Heart right ventricle (tissue), 16 donors: ENCODE data around the gene ERMARD. TPM values are rescaled to one million over a fixed set of nuclear protein-coding genes. Genes with fewer than 3 reads are reported as not detected.

Experiments
- ATAC-seq, 8 donors: fragments of 200-7000 bp; cut with Tn5 transposase; one replicate each; pipeline ENCODE4 v1.9.1; 2020; ENCODE audit warnings: mild to moderate bottlenecking in 8 of 8, moderate library complexity in 8 of 8, moderate number of reproducible peaks in 1 of 8
- DNase-seq, 2 donors: peaks; one replicate each; pipeline ENCODE4 v3.0.0-alpha.2; 2020
- H3K27ac ChIP-seq, 10 donors: fragments of 200-600 bp; sonication (generic) in 2 of 10; one replicate each; pipeline versions ENCODE4 v1.5.0 to v1.8.0; 2020 to 2022; ENCODE audit warnings: mild to moderate bottlenecking in 3 of 10
- H3K27me3 ChIP-seq, 7 donors: fragments of 200-600 bp; one replicate each; pipeline ENCODE4 v1.8.0; 2021 to 2022; ENCODE audit warnings: mild to moderate bottlenecking in 2 of 7
- H3K36me3 ChIP-seq, 9 donors: fragments of 200-600 bp; sonication (generic) in 1 of 9; one replicate each; pipeline versions ENCODE4 v1.5.0 to v1.8.0; 2020 to 2022; ENCODE audit warnings: mild to moderate bottlenecking in 2 of 9
- H3K4me1 ChIP-seq, 9 donors: fragments of 200-600 bp; sonication (generic) in 1 of 9; one replicate each; pipeline versions ENCODE4 v1.5.0 to v1.8.0; 2020 to 2022; ENCODE audit warnings: mild to moderate bottlenecking in 4 of 9
- H3K4me3 ChIP-seq, 10 donors: fragments of 200-600 bp; sonication (generic) in 2 of 10; one replicate each; pipeline versions ENCODE4 v1.5.0 to v1.8.0; 2020 to 2022; ENCODE audit warnings: mild to moderate bottlenecking in 7 of 10, moderate library complexity in 2 of 10
- H3K9me3 ChIP-seq, 11 donors: fragments of 200-600 bp in 10 of 11; sonication (generic) in 2 of 11; one replicate each; pipeline versions ENCODE4 v1.5.0 to v1.8.0; 2013 to 2022; ENCODE audit warnings: mild to moderate bottlenecking in 2 of 11, control low read depth in 1 of 11, moderate library complexity in 1 of 11
- CTCF ChIP-seq, 9 donors: fragments of 200-600 bp; sonication (generic) in 2 of 9; IDR thresholded peaks; one replicate each; pipeline versions ENCODE4 v1.5.0 to v1.8.0; 2021 to 2022; ENCODE audit warnings: antibody characterized with exemption in 9 of 9, mild to moderate bottlenecking in 5 of 9, moderate library complexity in 1 of 9
- WGBS, 2 donors: extraction: QIAGEN DNeasy Blood & Tissue Kit; methylation state at CpG; one replicate each; pipeline ENCODE4 v1.1.7; 2013; ENCODE audit warnings: inconsistent platforms in 1 of 2; 5-methylcytosine and 5-hydroxymethylcytosine counted together
- intact Hi-C, 10 donors: fragments of 100-400 bp; cut with DNase I; formaldehyde crosslinking; loops; one replicate each; pipeline versions ENCODE4 v1.11.1 to v1.14.2; 2022
- polyA plus RNA-seq, 2 donors: library from polyadenylated mRNA; stranded (reverse); fragments of 200-250 nt; gene quantifications; one replicate each; pipeline ENCODE4 v1.2.3, GENCODE V29; 2013
- total RNA-seq, 10 donors: library from RNA; stranded (reverse); fragmentation: NEBNext Ultra II Directional in 3 of 10; extraction: Animal tissue kit (Norgen Biotek cat#: 25700) in 3 of 10; gene quantifications; one replicate each; pipeline versions ENCODE4 v1.2.1 to v1.2.4, GENCODE V29; 2021 to 2023
- donor health status: Arrhythmogenic right ventricular cardiomyopathy.
- donor health status: ischemic (EF 13 %, LVEDD 7.1; RV severe dilation, severe dysfunction).
- donor health status: healthy with polysubstance abuse.
- donor health status: DM: no; HTN: yes; CAD: no.
- donor health status: DM: no; HTN: no; CAD: no.
- donor health status: ischemic (EF 25% LVEDD 6.9; RV normal size, moderate dysfunction).
- donor health status: ischemic (EF 25% LVEDD 5.7; RV mildly dilated, moderate dysfunction).
- donor health status: healthy.
- donor health status: DM: yes; HTN: yes; CAD: no.
- donor health status: Ischemic cardiomyopathy.
- donor health status: ischemic (EF 35%, LVEDD 5.7; RV mildly dilated, moderate dysfunction).
- donor health status: nonischemic (EF 11% LVEDD 7.7; RV severe dilation, severe dysfunction).
- donor health status: DM: yes; HTN: yes; CAD: no.
- donor health status: PGD.
- donor health status: ischemic (EF 29% LVEDD 5.4; RV normal size, mild dysfunction).
- donor health status: nonischemic (EF 23%, LVEDD 6.1; RV moderate dilation, normal function).

The ERMARD gene
- total and polyA plus RNA-seq, 12 donors = 7.5 to 38.5 (median 10.0) TPM

DNA sequence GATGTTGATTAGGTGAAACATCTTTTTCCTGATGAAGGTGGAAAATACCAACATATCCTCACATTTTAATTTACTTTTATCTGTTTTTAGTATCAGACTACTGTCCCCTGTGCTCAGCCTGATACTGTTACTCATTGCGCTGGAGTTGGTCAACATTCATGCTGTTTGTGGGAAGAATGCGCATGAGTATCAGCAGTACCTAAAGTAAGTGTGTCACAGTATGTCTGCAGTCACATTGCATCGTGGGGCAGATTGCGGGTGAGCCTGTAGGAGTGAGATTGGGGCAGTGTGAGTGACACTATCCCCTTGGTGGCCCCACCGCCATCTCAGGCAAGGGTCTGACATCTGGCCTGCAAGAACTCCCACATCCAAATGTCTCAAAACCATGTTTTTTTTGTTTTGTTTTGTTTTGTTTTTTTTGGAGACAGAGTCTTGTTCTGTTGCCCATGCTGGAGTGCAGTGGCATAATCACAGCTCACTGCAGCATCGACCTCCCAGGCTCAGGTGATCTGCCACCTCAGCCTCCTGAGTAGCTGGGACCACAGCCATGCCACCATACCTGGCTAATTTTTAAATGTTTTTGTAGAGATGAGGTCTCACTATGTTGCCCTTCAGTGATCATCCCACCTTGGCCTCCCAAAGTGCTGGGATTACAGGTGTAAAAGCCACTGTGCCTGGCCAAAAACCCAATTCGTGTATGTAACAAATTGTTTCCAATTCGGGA lies 27.8 kb downstream of the ERMARD start:
- no peak for ATAC-seq
- H3K27ac ChIP-seq = no peak overlapping the region
- H3K27me3 ChIP-seq = no peaks in the 10 kb centered on the region
- intact Hi-C loops = no loop called here
- no peak for DNase-seq
- no peak for TF ChIP-seq CTCF (IDR thresholded peaks at IDR 0.05)
- peaks cover 0 to 84% (median 14%) of the 10 kb centered on the region in 9 donors for H3K36me3 ChIP-seq
- WGBS, 2 donors = 80 to 84% methylated on average over 8 of the region's 8 CpGs
- no peaks in the 10 kb centered on the region for H3K9me3 ChIP-seq
- no peak overlapping the region for H3K4me3 ChIP-seq
- no peaks in the 10 kb centered on the region for H3K4me1 ChIP-seq

- TF ChIP-seq CTCF (IDR thresholded peaks at IDR 0.05) = no peak
- H3K27ac ChIP-seq = no peak overlapping the region
- peaks cover 0 to 77% (median 14%) of the 10 kb centered on the region in 9 donors for H3K36me3 ChIP-seq
- H3K27me3 ChIP-seq = no peaks in the 10 kb centered on the region
- 81 to 84% methylated on average over 5 of the region's 5 CpGs for WGBS, 2 donors
- DNase-seq (no peak), ATAC-seq (no peak)
- H3K4me3 ChIP-seq = no peak overlapping the region
- intact Hi-C loops = no loop called here
- no peaks in the 10 kb centered on the region for H3K9me3 ChIP-seq
- H3K4me1 ChIP-seq = no peaks in the 10 kb centered on the region
Measured at GRCh38 chr6:169779896-169780295, 28.5 kb downstream of the ERMARD start.

DNA sequence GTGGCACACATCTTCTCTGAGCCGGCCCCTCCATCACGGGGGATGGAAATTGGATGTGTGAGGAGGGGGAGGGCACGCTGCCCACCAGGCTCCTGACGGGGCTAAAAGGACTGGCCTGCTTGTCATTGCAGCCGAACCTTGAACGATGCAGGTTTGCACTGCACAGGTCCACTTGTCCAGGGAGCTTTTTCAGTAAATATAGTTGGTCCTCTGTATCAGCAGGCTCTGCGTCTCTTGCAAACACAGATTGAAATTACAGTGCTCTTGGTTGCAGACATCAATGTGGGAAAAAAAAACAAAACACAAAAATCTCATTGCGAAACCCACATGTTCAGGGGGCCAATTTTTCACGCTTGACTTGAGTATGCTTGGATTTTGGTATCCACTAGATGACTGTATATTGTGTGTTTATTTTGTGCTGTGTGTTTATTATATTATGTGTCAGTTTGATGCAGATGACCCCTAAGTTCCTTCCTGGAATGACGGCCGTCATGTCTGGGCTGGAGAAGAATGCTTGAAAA lies 29.2 kb downstream of the ERMARD start:
- Histone ChIP-seq H3K36me3 (peaks cover 0 to 70% (median 14%) of the 10 kb centered on the region in 9 donors), H3K27ac (no peak overlapping the region), H3K27me3 (no peaks in the 10 kb centered on the region), H3K4me3 (no peak overlapping the region), H3K4me1 (no peaks in the 10 kb centered on the region), H3K9me3 (no peaks in the 10 kb centered on the region)
- intact Hi-C loops = no loop called here
- 91 to 92% methylated on average over 11 of the region's 11 CpGs for WGBS, 2 donors
- no peak for TF ChIP-seq CTCF (IDR thresholded peaks at IDR 0.05)
- DNase-seq = no peak
- ATAC-seq = no peak

DNA sequence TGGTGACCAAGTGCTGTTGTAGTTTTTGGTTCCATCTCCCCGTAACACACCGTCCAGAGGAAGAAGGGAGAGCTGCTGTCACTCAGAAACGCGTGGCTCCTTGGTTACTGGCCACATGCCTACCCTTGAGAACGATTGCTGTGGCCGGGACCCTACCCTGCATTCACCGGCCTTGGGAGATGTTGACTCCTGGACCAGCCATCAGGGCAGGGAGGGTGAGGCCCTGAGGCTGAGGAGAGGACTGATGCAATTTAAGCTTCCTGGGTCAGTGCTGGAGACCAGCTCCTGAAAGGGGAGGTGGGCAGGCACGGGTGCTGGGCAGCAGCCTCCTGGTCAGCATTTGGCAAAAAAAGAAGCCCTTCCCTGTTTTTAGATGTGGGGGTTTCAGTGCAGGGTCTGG lies 31.5 kb downstream of the ERMARD start:
- 95 to 97% methylated on average over 8 of the region's 8 CpGs for WGBS, 2 donors
- ATAC-seq (no peak), DNase-seq (no peak)
- TF ChIP-seq CTCF (IDR thresholded peaks at IDR 0.05) = no peak
- Histone ChIP-seq H3K36me3 (peaks cover 0 to 47% (median 10%) of the 10 kb centered on the region in 9 donors), H3K9me3 (no peaks in the 10 kb centered on the region), H3K27ac (no peak overlapping the region), H3K4me1 (no peaks in the 10 kb centered on the region), H3K4me3 (no peak overlapping the region), H3K27me3 (no peaks in the 10 kb centered on the region)
- intact Hi-C loops = no loop called here
